Mammary epithelial cell (primary cell): Measurements from ENCODE around the gene GABRG3.

Experiments used
- CTCF ChIP-seq, 2 donors: IDR thresholded peaks in 1 of 2; conservative IDR thresholded peaks in 1 of 2; 2 replicates each; pipeline ENCODE4 v1.5.1; 2011 to 2012; ENCODE audit warnings: inconsistent platforms in 2 of 2, low read length in 2 of 2, mild to moderate bottlenecking in 2 of 2, control low read depth in 1 of 2, low read depth in 1 of 2; ENCODE audit not compliant: insufficient read depth in 1 of 2; ENCODE audit errors: extremely low read depth in 1 of 2
- EZH2 ChIP-seq: IDR thresholded peaks from 2 replicates; pipeline ENCODE4 v1.6.1; 2012; ENCODE audit warnings: low read length, inconsistent platforms, borderline replicate concordance

- TF ChIP-seq CTCF (conservative IDR thresholded peaks at IDR 0.05 in 1 of 2, IDR thresholded peaks at IDR 0.05 in 1 of 2; ENCODE audit: extremely low read depth in 1 of 2, insufficient read depth in 1 of 2, low read depth in 1 of 2, low read length in 2 of 2) (no peak), EZH2 (no peak)
Measured at GRCh38 chr15:27248251-27248650, 277.3 kb downstream of the GABRG3 start.
